ENCODE measurements around the gene MEGF11.

Gene MEGF11

GRCh38 chr15:66103293-66103590, 150.3 kb downstream of the MEGF11 start:
- no peak for TF ChIP-seq CTCF (conservative IDR thresholded peaks at IDR 0.05; ENCODE audit: low read depth, low read length)
- no peak overlapping the region for H3K4me3 ChIP-seq (ENCODE audit: low read depth, low read length)
- DNase-seq (ENCODE audit: low read depth): no peak

GRCh38 chr15:66102563-66103292, 150.8 kb downstream of the MEGF11 start:
- TF ChIP-seq CTCF (conservative IDR thresholded peaks at IDR 0.05; ENCODE audit: low read depth, low read length): no peak
- no peak for DNase-seq (ENCODE audit: low read depth)
- H3K4me3 ChIP-seq (ENCODE audit: low read depth, low read length): no peak overlapping the region

GRCh38 chr15:66101715-66102395, 151.7 kb downstream of the MEGF11 start:
- no peak for DNase-seq (ENCODE audit: low read depth)
- H3K4me3 ChIP-seq (ENCODE audit: low read depth, low read length): no peak overlapping the region
- TF ChIP-seq CTCF (conservative IDR thresholded peaks at IDR 0.05; ENCODE audit: low read depth, low read length): no peak

GRCh38 chr15:66100761-66101160, 152.8 kb downstream of the MEGF11 start:
- no peak for DNase-seq (ENCODE audit: low read depth)
- H3K4me3 ChIP-seq (ENCODE audit: low read depth, low read length): no peak overlapping the region
- no peak for TF ChIP-seq CTCF (conservative IDR thresholded peaks at IDR 0.05; ENCODE audit: low read depth, low read length)

- no peak for DNase-seq (ENCODE audit: low read depth)
Measured at GRCh38 chr15:66099950-66100671, 153.4 kb downstream of the MEGF11 start.

GRCh38 chr15:66098022-66098363, 155.6 kb downstream of the MEGF11 start:
- no peak for TF ChIP-seq CTCF (conservative IDR thresholded peaks at IDR 0.05; ENCODE audit: low read depth, low read length)
- DNase-seq (ENCODE audit: low read depth): no peak
- no peak overlapping the region for H3K4me3 ChIP-seq (ENCODE audit: low read depth, low read length)

More at GRCh38 chr15:66099950-66100671, 153.4 kb downstream of the MEGF11 start:
- no peak for TF ChIP-seq CTCF (conservative IDR thresholded peaks at IDR 0.05; ENCODE audit: low read depth, low read length)
- no peak overlapping the region for H3K4me3 ChIP-seq (ENCODE audit: low read depth, low read length)

Measured in choroid plexus epithelial cell (primary cell).